Glomerular visceral epithelial cell (primary cell): ENCODE results near the gene TMC5.
"Not testable (repeated sequence)": the region's sequence is repeated elsewhere in the genome, so short reads cannot be mapped to it uniquely, and the experiment has no call there.

Source experiments
- DNase-seq: peaks from one replicate; pipeline ENCODE4 v3.0.0-alpha.2; 2016; ENCODE audit errors: extremely low spot score

Gene TMC5

GRCh38 chr16:19397373-19397772 lies 20.3 kb upstream of the TMC5 start:
- not testable (repeated sequence) for DNase-seq

DNA sequence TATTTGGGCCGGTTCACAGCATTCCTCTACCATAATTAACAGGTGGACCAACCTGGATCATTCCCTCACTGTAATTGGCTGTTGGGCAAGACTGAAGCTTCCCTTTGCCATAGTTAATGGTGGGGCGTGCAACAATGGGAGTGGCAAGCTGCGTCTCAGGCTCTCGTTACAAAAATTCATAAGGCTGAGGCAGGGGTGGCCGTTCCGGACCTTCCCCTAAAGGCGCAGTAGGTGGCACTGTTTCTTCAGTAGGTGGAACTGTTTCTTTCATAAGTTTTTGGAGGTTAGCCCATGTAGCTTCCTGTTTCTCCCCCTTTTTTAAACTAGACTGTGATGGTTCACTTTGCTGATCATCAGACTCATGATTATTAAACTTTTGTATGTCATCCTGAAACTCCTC lies 17.0 kb upstream of the TMC5 start:
- DNase-seq: no peak

GRCh38 chr16:19406891-19407491 lies 10.7 kb upstream of the TMC5 start:
- no peak for DNase-seq

DNA sequence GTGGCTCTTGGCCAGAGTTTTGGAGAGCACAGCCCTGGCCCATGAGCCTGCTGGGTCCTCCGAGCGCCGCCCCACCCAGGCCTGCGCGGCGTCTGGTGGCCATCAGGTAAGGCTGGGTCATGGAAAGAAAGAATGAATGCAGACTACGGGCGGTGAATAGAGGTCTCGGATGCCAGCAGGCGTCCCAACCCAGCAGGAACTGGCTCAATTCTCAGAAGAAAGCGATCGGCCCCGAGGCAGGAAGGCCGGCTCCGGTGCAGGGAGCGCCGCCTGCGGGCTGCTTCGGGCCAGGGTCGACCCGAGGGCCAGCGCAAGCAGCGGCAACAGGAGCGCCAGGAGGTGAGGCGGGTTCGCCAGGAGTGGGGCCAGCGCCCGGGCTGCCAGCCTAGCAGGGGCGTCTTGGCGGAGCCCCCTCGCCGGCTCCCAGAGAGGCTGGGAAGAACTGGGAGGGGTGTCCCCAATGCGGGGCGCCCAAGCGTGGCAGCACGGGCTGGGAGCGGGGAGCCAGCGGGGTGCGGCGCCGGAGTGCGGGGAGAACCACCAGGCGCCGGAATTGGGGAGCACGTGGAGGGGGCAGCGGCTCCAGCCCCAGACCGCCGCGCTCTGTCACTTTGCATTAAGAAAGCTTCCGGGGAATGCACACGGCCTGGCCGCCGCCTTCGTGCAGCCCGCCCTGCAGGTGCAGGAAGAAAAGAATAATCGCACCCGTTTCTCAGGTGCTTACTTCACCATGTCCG lies 7.1 kb upstream of the TMC5 start:
- DNase-seq: no peak

- DNase-seq: no peak
These were observed 6.4 kb upstream of the TMC5 start for GRCh38 chr16:19411298-19411697.

DNA sequence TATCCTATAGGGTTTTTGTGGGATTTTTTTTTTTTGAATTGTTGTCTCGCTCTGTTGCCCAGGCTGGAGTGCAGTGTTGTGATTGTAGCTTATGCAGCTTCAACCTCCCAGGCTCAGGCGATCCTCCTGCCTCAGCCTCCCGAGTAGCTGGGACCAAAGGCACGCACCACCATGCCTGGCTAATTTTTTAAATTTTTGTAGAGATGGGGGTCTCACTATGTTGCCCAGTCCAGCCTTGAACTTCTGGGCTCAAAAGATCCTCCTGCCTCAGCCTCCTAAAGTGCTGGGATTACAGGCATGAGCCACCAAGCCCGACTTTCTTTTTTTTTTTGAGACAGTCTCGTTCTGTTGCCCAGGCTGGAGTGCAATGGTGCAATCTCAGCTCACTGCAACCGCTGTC lies 5.6 kb upstream of the TMC5 start:
- not testable (repeated sequence) for DNase-seq

DNA sequence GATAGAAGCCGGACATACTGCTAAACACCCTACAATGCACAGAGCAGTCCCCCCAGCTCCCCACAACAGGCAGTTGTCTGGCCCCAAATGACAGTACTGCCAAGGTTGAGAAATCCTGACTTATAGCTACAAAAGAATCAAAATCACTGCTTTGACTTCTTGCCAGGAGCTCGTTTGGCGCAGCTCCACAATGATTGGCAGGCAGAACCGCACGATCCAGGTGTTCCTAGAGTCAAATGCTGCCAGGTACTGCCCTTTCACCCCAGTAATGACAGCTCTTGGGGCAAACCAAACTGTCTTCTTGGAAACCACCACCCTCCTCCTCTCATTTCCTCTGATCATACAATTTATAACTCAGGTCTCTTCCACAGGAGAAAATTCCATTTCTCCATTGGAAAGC lies 2.2 kb upstream of the TMC5 start:
- no peak for DNase-seq

- DNase-seq: no peak
These were observed 1.8 kb upstream of the TMC5 start for GRCh38 chr16:19415918-19416317.

DNA sequence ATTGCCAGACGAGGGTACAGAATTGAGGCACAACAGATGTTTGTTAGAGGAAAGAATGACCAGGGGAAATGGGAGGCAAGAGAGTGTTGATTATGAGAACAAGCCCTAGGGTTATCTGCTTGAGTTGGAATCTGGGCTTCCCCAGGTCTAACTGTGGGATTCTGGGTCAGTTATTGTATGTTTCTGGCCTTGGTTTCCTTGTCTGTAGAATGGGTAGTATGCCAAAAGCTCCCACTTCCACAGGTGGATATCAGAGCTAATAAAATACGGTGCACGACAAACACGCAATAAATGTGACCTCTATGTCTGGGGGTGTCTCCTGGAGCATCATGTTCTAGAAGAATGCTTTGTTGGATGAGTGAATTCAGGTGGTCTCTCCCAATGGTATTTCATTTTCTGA lies 517 bp downstream of the TMC5 start:
- DNase-seq: no peak

GRCh38 chr16:19419698-19420075 lies 2.0 kb downstream of the TMC5 start:
- DNase-seq: peak; percentile 1

- DNase-seq: no peak
These were observed 6.8 kb downstream of the TMC5 start for GRCh38 chr16:19424478-19424877.

- no peak for DNase-seq
These were observed 12.7 kb downstream of the TMC5 start for GRCh38 chr16:19430345-19430744.

DNA sequence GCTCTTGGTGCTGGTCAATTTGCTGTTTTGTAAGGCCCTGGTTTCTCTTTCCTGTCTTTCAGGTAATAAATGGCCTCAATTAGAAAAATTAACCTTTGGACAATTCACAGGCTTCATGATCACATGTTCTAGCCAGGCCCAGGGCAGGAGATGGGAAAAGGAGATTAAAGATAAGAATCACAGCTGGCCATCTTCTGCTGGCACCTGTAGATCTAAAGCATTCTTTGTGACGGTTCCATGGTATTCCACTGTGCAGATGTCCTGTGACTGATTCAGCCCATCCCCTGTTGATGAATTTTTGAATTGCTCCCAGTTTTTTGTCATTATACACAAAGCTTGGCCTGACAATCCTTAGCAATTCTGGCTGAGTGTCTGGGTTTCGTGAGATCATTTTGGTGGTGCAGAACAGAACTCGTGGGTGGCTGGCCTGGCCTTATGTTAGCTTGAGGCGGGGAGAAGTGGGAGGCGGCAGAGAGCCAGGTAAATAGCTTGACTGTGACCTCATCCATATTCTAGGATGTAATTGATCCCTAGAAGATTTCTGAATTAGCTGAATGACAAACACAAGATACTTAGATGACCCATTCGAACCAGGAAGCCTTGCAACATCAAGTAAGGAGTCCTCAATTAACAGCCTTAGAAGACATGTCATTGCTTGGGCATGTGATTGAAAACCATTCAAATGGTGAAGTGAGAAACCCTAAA lies 14.1 kb downstream of the TMC5 start:
- no peak for DNase-seq

GRCh38 chr16:19432429-19432828 lies 14.7 kb downstream of the TMC5 start:
- no peak for DNase-seq

- no peak for DNase-seq
These were observed 16.9 kb downstream of the TMC5 start for GRCh38 chr16:19434584-19434983.

DNA sequence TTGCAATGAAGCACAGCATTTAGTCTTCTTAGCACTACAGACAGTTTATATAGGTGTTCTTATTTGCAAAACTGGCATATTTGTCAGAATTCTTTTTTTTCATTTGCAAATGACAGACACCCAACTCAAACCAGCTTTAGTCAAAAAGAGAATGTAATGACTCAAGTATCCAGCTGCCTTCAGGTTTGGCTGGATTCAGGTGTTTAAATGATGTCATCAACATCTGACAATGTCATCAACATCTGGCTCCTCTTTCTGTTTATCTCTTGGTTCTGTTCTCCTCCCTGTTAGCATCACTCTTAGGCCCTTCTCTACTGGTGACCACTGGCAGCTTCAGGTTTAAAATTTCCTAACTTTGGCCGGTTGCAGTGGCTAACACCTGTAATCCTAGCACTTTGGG lies 18.9 kb downstream of the TMC5 start:
- no peak for DNase-seq

- DNase-seq: no peak
These were observed 19.6 kb downstream of the TMC5 start for GRCh38 chr16:19437280-19437679.

GRCh38 chr16:19438739-19439138 lies 21.1 kb downstream of the TMC5 start:
- DNase-seq: no peak

- no peak for DNase-seq
These were observed 21.8 kb downstream of the TMC5 start for GRCh38 chr16:19439483-19439882.

DNA sequence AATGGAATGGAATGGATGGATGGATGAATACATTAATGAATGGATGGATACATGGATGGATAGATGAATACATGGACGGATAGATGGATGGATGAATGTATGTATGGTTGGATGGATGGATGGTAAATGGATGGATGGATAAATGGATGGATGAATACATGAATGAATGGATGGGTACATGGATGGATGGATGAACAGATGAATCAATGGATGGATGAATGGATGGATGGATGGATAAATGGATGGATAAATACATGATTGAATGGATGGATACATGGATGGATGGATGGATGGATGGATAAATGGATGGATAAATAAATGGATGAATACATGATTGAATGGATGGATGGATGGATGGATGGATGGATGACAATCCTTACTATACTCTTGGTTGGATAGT lies 26.0 kb downstream of the TMC5 start:
- DNase-seq: no peak

DNA sequence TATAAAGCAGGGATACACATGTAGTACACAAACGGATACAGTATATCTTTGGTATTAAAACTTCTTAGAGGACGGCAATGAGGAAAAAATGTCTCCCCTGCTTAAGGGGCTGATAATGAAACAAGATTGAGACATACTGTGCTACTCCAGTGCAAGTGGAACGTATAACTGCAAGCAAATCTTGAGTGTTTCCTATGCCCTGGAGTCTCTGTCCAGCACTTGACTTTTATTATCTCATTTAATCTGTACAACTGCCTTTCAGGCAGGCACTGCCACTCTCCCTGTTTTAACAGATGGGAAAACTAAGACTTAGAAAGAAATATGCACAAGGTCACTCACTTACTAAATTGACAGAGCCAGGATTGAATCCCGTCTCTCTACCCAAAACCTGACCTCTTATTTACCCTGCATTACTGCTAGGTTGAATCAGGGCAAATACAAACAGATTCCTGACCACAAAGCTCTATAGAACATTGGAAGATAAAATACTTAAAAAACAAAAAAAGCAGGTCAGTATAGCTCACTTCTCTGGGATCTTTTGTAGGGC lies 28.7 kb downstream of the TMC5 start:
- DNase-seq: no peak

GRCh38 chr16:19446886-19447285 lies 29.2 kb downstream of the TMC5 start:
- DNase-seq: no peak

DNA sequence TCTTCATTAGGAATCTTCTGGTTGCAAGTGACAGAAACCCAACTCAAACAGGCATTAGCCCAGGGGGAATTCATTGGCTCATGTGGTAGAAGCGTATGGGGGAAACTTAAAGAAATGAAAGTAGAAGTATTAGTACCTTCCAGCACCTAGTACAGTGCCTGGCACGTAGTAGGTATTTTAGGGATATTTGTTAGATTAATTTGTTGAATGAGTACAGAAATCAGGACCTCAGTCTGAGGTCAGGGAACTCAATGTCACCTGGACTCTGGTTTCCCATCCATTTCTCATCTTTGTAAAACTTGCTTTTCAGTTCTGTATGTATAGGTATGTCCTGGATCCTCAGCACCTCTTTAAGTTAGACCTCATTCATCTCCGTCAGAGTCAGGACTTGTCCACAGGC lies 32.5 kb downstream of the TMC5 start:
- no peak for DNase-seq
